GM06990 (cell line): ENCODE results near the gene WRAP73.

Experiments
- DNase-seq: peaks from one replicate; pipeline ENCODE4 v3.0.0-alpha.2; 2011; ENCODE audit not compliant: insufficient read length; ENCODE audit errors: extremely low read depth
- H3K27me3 ChIP-seq: replicated peaks from 2 replicates; pipeline ENCODE4 v1.6.0; 2011; ENCODE audit warnings: low read length; ENCODE audit not compliant: control insufficient read depth, insufficient read depth
- H3K36me3 ChIP-seq: 2 replicates; pipeline ENCODE4 v1.5.1; 2011; ENCODE audit warnings: low read length; ENCODE audit not compliant: control insufficient read depth, insufficient read depth
- H3K4me3 ChIP-seq: replicated peaks from 2 replicates; pipeline ENCODE4 v1.5.1; 2011; ENCODE audit warnings: low read depth, mild to moderate bottlenecking, control low read depth, low read length
- CTCF ChIP-seq: IDR thresholded peaks from 2 replicates; pipeline ENCODE4 v1.5.1; 2011; ENCODE audit warnings: low read length, control low read depth, mild to moderate bottlenecking, inconsistent platforms; ENCODE audit not compliant: insufficient read depth, poor library complexity, severe bottlenecking

Gene WRAP73

GRCh38 chr1:3600354-3600753, 49.5 kb downstream of the WRAP73 start:
- Histone ChIP-seq H3K36me3 (no peaks in the 10 kb centered on the region), H3K27me3 (no peaks in the 10 kb centered on the region; the same call in 1 of the 2 replicates), H3K4me3 (no peak overlapping the region)
- no peak for TF ChIP-seq CTCF
- no peak for DNase-seq

- Histone ChIP-seq H3K27me3 (no peaks in the 10 kb centered on the region; the same call in 1 of the 2 replicates), H3K4me3 (no peak overlapping the region), H3K36me3 (no peaks in the 10 kb centered on the region)
- no peak for TF ChIP-seq CTCF
- DNase-seq = no peak
Measured at GRCh38 chr1:3599816-3600215, 50.1 kb downstream of the WRAP73 start.

- DNase-seq = no peak
- Histone ChIP-seq H3K27me3 (no peaks in the 10 kb centered on the region; the same call in 1 of the 2 replicates), H3K4me3 (no peak overlapping the region), H3K36me3 (no peaks in the 10 kb centered on the region)
- TF ChIP-seq CTCF = no peak
Measured at GRCh38 chr1:3599286-3599811, 50.6 kb downstream of the WRAP73 start.

- Histone ChIP-seq H3K27me3 (no peaks in the 10 kb centered on the region; the same call in 1 of the 2 replicates), H3K36me3 (no peaks in the 10 kb centered on the region), H3K4me3 (no peak overlapping the region)
- TF ChIP-seq CTCF = no peak
- DNase-seq = peak; percentile 28
Measured at GRCh38 chr1:3598522-3599285, 51.2 kb downstream of the WRAP73 start.

GRCh38 chr1:3598051-3598491, 51.8 kb downstream of the WRAP73 start:
- no peak for TF ChIP-seq CTCF
- Histone ChIP-seq H3K4me3 (no peak overlapping the region), H3K27me3 (no peaks in the 10 kb centered on the region; the same call in 1 of the 2 replicates), H3K36me3 (no peaks in the 10 kb centered on the region)
- DNase-seq = no peak
